ENCODE results near the gene MYF6. TPM values are rescaled to one million over a fixed set of nuclear protein-coding genes. Genes with fewer than 3 reads are reported as not detected.

MYF6 gene
- total RNA-seq, 1 experiment from 2014 or later, result not detected

DNA sequence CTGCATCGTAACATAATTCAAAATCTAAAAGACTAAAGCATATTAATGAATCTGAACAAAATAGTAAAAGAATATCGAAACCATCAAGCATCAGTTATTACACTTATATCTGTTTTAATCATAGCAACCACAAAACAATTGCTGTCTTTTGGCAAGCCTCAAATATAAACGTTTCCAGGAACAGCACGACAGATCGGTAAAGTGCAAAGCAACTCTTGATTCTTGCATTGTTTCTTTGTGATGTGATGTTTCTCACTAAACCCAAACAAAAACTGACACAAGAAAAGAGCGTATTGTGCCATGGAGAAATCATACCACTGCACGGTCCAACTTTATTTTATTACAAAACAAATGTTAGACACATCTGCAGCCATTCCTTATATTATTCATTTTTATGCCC, 9.2 kb upstream of the MYF6 start:
- Histone ChIP-seq H3K27ac (ENCODE audit: low read depth, low read length, poor library complexity, severe bottlenecking) (no peak overlapping the region), H3K4me1 (ENCODE audit: insufficient read depth, low read length, poor library complexity, severe bottlenecking) (no peaks in the 10 kb centered on the region), H3K36me3 (ENCODE audit: insufficient read depth, low read length, poor library complexity, severe bottlenecking) (no peaks in the 10 kb centered on the region), H3K9me3 (ENCODE audit: low read depth, low read length, poor library complexity, severe bottlenecking) (no peaks in the 10 kb centered on the region), H3K4me3 (ENCODE audit: low read depth, low read length, poor library complexity, severe bottlenecking) (no peak overlapping the region), H3K27me3 (replicated peaks; ENCODE audit: insufficient read depth, low read depth, low read length, poor library complexity) (no peaks in the 10 kb centered on the region)
- no peak for DNase-seq (ENCODE audit: low spot score)
- ChIA-PET CTCF (no interaction called here), POLR2A (ENCODE audit: low non-redundant PET) (no interaction called here)
- intact Hi-C loops (cut with micrococcal nuclease; ENCODE audit: unreplicated experiment), result no loop called here
- TF ChIP-seq, protein P1, sequence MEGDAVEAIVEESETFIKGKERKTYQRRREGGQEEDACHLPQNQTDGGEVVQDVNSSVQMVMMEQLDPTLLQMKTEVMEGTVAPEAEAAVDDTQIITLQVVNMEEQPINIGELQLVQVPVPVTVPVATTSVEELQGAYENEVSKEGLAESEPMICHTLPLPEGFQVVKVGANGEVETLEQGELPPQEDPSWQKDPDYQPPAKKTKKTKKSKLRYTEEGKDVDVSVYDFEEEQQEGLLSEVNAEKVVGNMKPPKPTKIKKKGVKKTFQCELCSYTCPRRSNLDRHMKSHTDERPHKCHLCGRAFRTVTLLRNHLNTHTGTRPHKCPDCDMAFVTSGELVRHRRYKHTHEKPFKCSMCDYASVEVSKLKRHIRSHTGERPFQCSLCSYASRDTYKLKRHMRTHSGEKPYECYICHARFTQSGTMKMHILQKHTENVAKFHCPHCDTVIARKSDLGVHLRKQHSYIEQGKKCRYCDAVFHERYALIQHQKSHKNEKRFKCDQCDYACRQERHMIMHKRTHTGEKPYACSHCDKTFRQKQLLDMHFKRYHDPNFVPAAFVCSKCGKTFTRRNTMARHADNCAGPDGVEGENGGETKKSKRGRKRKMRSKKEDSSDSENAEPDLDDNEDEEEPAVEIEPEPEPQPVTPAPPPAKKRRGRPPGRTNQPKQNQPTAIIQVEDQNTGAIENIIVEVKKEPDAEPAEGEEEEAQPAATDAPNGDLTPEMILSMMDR (conservative IDR thresholded peaks at IDR 0.05; ENCODE audit: low read depth, low read length), result no peak
- no peak for TF ChIP-seq EZH2 (IDR thresholded peaks at IDR 0.05; ENCODE audit: borderline replicate concordance, low read depth, low read length, poor library complexity, severe bottlenecking)
- BruUV-seq (replicated peaks), result no TSS peak

DNA sequence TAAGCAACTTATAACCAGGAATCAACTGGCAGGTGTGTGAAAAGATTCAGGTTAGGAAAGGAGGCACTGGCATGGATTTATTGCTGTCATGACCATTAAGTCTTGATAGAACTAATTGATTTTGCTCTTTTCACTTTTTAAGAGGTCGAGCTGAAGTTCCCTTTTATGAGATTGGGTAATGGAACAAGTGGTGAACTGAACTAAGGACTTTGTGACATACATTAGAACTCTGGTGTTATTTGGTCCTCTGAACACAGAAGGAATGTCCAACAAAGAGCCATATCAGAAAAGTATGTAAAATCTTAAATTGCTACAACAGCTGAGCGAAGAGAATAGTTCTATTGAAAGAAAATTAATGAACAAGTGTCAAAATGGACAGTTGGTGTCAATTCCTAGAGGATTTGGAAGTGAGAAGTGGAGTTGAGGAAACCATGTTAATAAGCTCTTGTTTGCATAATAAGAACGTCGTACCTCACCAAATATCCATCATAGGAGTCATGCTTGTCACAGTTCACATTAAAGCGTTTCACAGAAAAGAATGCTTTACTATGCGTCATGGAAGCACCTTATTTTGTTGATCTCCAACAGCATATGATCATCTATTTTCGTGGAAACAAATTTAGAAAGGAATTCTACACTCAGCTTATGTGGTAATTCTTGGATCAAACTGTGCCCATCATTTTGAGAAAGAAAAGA, 8.4 kb upstream of the MYF6 start:
- no peak overlapping the region for H3K4me3 ChIP-seq (ENCODE audit: low read depth, low read length, poor library complexity, severe bottlenecking)
- DNase-seq (ENCODE audit: low spot score), result no peak
- POLR2A ChIA-PET (ENCODE audit: low non-redundant PET), result no interaction called here
- intact Hi-C loops (cut with micrococcal nuclease; ENCODE audit: unreplicated experiment), result no loop called here
- H3K4me1 ChIP-seq (ENCODE audit: insufficient read depth, low read length, poor library complexity, severe bottlenecking), result no peaks in the 10 kb centered on the region
- BruUV-seq (replicated peaks), result no TSS peak
- H3K9me3 ChIP-seq (ENCODE audit: low read depth, low read length, poor library complexity, severe bottlenecking), result no peaks in the 10 kb centered on the region
- no peak overlapping the region for H3K27ac ChIP-seq (ENCODE audit: low read depth, low read length, poor library complexity, severe bottlenecking)
- no peaks in the 10 kb centered on the region for H3K36me3 ChIP-seq (ENCODE audit: insufficient read depth, low read length, poor library complexity, severe bottlenecking)
- H3K27me3 ChIP-seq (replicated peaks; ENCODE audit: insufficient read depth, low read depth, low read length, poor library complexity), result no peaks in the 10 kb centered on the region
- no peak for TF ChIP-seq EZH2 (IDR thresholded peaks at IDR 0.05; ENCODE audit: borderline replicate concordance, low read depth, low read length, poor library complexity, severe bottlenecking)
- TF ChIP-seq, protein P1 (conservative IDR thresholded peaks at IDR 0.05; ENCODE audit: low read depth, low read length), result no peak
- CTCF ChIA-PET, result no interaction called here

DNA sequence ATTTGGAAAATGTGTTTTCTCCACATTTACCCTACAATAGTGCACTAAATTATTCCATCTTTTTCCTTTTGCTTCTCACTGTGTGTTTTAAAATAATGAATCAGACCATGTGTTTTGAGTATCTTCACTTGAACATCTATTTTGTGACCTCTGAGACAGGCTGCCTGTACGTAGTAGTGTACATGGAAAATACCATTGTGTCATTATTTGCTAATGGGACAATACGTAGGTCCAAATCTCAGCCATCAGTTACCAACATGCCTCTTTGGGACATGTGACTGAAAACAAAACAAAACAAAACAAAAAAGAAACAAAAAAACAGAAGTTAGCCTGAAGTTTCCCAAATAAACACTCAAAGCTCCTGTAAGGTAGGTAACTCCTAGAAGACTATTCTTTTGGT, 7.1 kb upstream of the MYF6 start:
- no peak overlapping the region for H3K27ac ChIP-seq (ENCODE audit: low read depth, low read length, poor library complexity, severe bottlenecking)
- intact Hi-C loops (cut with micrococcal nuclease; ENCODE audit: unreplicated experiment), result no loop called here
- POLR2A ChIA-PET (ENCODE audit: low non-redundant PET), result no interaction called here
- BruUV-seq (replicated peaks), result no TSS peak
- TF ChIP-seq, protein P1 (conservative IDR thresholded peaks at IDR 0.05; ENCODE audit: low read depth, low read length), result no peak
- TF ChIP-seq EZH2 (IDR thresholded peaks at IDR 0.05; ENCODE audit: borderline replicate concordance, low read depth, low read length, poor library complexity, severe bottlenecking), result no peak
- no peaks in the 10 kb centered on the region for H3K4me1 ChIP-seq (ENCODE audit: insufficient read depth, low read length, poor library complexity, severe bottlenecking)
- no peaks in the 10 kb centered on the region for H3K27me3 ChIP-seq (replicated peaks; ENCODE audit: insufficient read depth, low read depth, low read length, poor library complexity)
- CTCF ChIA-PET, result no interaction called here
- no peak overlapping the region for H3K4me3 ChIP-seq (ENCODE audit: low read depth, low read length, poor library complexity, severe bottlenecking)
- DNase-seq (ENCODE audit: low spot score), result no peak
- no peaks in the 10 kb centered on the region for H3K36me3 ChIP-seq (ENCODE audit: insufficient read depth, low read length, poor library complexity, severe bottlenecking)
- H3K9me3 ChIP-seq (ENCODE audit: low read depth, low read length, poor library complexity, severe bottlenecking), result no peaks in the 10 kb centered on the region

Data from A673 (cell line).